ENCODE data around the gene TTC34.

Gene TTC34

GRCh38 chr1:2610036-2610959, 191.2 kb downstream of the TTC34 start:
- peaks cover 8% of the 10 kb centered on the region for H3K27me3 ChIP-seq (ENCODE audit: insufficient read depth, low read length)
- no peaks in the 10 kb centered on the region for H3K36me3 ChIP-seq (ENCODE audit: insufficient read depth, low read length)
- no peak overlapping the region for H3K4me3 ChIP-seq (ENCODE audit: low read length)
- H3K4me1 ChIP-seq (ENCODE audit: insufficient read depth, low read length), result peaks cover 2% of the 10 kb centered on the region
- no peak overlapping the region for H2AFZ ChIP-seq (ENCODE audit: low read depth, low read length)
- peaks cover 2% of the 10 kb centered on the region for H3K9me3 ChIP-seq (ENCODE audit: low read length)

- Histone ChIP-seq H3K27me3 (ENCODE audit: insufficient read depth, low read length) (peaks cover 12% of the 10 kb centered on the region), H3K4me1 (ENCODE audit: insufficient read depth, low read length) (peaks cover 2% of the 10 kb centered on the region), H2AFZ (ENCODE audit: low read depth, low read length) (no peak overlapping the region), H3K36me3 (ENCODE audit: insufficient read depth, low read length) (no peaks in the 10 kb centered on the region), H3K9me3 (ENCODE audit: low read length) (peaks cover 2% of the 10 kb centered on the region), H3K4me3 (ENCODE audit: low read length) (no peak overlapping the region)
Measured at GRCh38 chr1:2609319-2610035, 192.0 kb downstream of the TTC34 start.

GRCh38 chr1:2607641-2608091, 193.8 kb downstream of the TTC34 start:
- Histone ChIP-seq H3K27me3 (ENCODE audit: insufficient read depth, low read length) (peaks cover 22% of the 10 kb centered on the region), H3K9me3 (ENCODE audit: low read length) (no peaks in the 10 kb centered on the region), H3K4me1 (ENCODE audit: insufficient read depth, low read length) (peaks cover 2% of the 10 kb centered on the region), H3K36me3 (ENCODE audit: insufficient read depth, low read length) (no peaks in the 10 kb centered on the region), H2AFZ (ENCODE audit: low read depth, low read length) (no peak overlapping the region), H3K4me3 (ENCODE audit: low read length) (no peak overlapping the region)

GRCh38 chr1:2606881-2607621, 194.4 kb downstream of the TTC34 start:
- no peak overlapping the region for H3K4me3 ChIP-seq (ENCODE audit: low read length)
- H2AFZ ChIP-seq (ENCODE audit: low read depth, low read length), result no peak overlapping the region
- no peaks in the 10 kb centered on the region for H3K36me3 ChIP-seq (ENCODE audit: insufficient read depth, low read length)
- no peaks in the 10 kb centered on the region for H3K9me3 ChIP-seq (ENCODE audit: low read length)
- H3K27me3 ChIP-seq (ENCODE audit: insufficient read depth, low read length), result peaks cover 24% of the 10 kb centered on the region
- peaks cover 2% of the 10 kb centered on the region for H3K4me1 ChIP-seq (ENCODE audit: insufficient read depth, low read length)

- peaks cover 2% of the 10 kb centered on the region for H3K4me1 ChIP-seq (ENCODE audit: insufficient read depth, low read length)
- H3K36me3 ChIP-seq (ENCODE audit: insufficient read depth, low read length), result no peaks in the 10 kb centered on the region
- H3K9me3 ChIP-seq (ENCODE audit: low read length), result no peaks in the 10 kb centered on the region
- peaks cover 29% of the 10 kb centered on the region for H3K27me3 ChIP-seq (ENCODE audit: insufficient read depth, low read length)
- no peak overlapping the region for H3K4me3 ChIP-seq (ENCODE audit: low read length)
- no peak overlapping the region for H2AFZ ChIP-seq (ENCODE audit: low read depth, low read length)
Measured at GRCh38 chr1:2606396-2606880, 195.1 kb downstream of the TTC34 start.

GRCh38 chr1:2605509-2606395, 195.7 kb downstream of the TTC34 start:
- Histone ChIP-seq H3K9me3 (ENCODE audit: low read length) (no peaks in the 10 kb centered on the region), H3K4me3 (ENCODE audit: low read length) (no peak overlapping the region), H2AFZ (ENCODE audit: low read depth, low read length) (no peak overlapping the region), H3K4me1 (ENCODE audit: insufficient read depth, low read length) (peaks cover 2% of the 10 kb centered on the region), H3K27me3 (ENCODE audit: insufficient read depth, low read length) (peaks cover 29% of the 10 kb centered on the region), H3K36me3 (ENCODE audit: insufficient read depth, low read length) (no peaks in the 10 kb centered on the region)

- no peak overlapping the region for H2AFZ ChIP-seq (ENCODE audit: low read depth, low read length)
- no peaks in the 10 kb centered on the region for H3K36me3 ChIP-seq (ENCODE audit: insufficient read depth, low read length)
- no peaks in the 10 kb centered on the region for H3K9me3 ChIP-seq (ENCODE audit: low read length)
- H3K27me3 ChIP-seq (ENCODE audit: insufficient read depth, low read length), result peaks cover 29% of the 10 kb centered on the region
- no peak overlapping the region for H3K4me3 ChIP-seq (ENCODE audit: low read length)
- H3K4me1 ChIP-seq (ENCODE audit: insufficient read depth, low read length), result peaks cover 2% of the 10 kb centered on the region
Measured at GRCh38 chr1:2604844-2605508, 196.5 kb downstream of the TTC34 start.

GRCh38 chr1:2604156-2604843, 197.2 kb downstream of the TTC34 start:
- no peaks in the 10 kb centered on the region for H3K9me3 ChIP-seq (ENCODE audit: low read length)
- no peak overlapping the region for H2AFZ ChIP-seq (ENCODE audit: low read depth, low read length)
- no peak overlapping the region for H3K4me3 ChIP-seq (ENCODE audit: low read length)
- H3K27me3 ChIP-seq (ENCODE audit: insufficient read depth, low read length), result peaks cover 24% of the 10 kb centered on the region
- H3K4me1 ChIP-seq (ENCODE audit: insufficient read depth, low read length), result peaks cover 2% of the 10 kb centered on the region
- H3K36me3 ChIP-seq (ENCODE audit: insufficient read depth, low read length), result no peaks in the 10 kb centered on the region

- Histone ChIP-seq H3K27me3 (ENCODE audit: insufficient read depth, low read length) (peaks cover 24% of the 10 kb centered on the region), H3K9me3 (ENCODE audit: low read length) (no peaks in the 10 kb centered on the region), H3K4me3 (ENCODE audit: low read length) (no peak overlapping the region), H2AFZ (ENCODE audit: low read depth, low read length) (no peak overlapping the region), H3K36me3 (ENCODE audit: insufficient read depth, low read length) (no peaks in the 10 kb centered on the region), H3K4me1 (ENCODE audit: insufficient read depth, low read length) (peaks cover 2% of the 10 kb centered on the region)
Measured at GRCh38 chr1:2603521-2604155, 197.9 kb downstream of the TTC34 start.

GRCh38 chr1:2602866-2603520, 198.5 kb downstream of the TTC34 start:
- Histone ChIP-seq H3K27me3 (ENCODE audit: insufficient read depth, low read length) (peaks cover 30% of the 10 kb centered on the region), H2AFZ (ENCODE audit: low read depth, low read length) (no peak overlapping the region), H3K4me3 (ENCODE audit: low read length) (no peak overlapping the region), H3K4me1 (ENCODE audit: insufficient read depth, low read length) (peaks cover 2% of the 10 kb centered on the region), H3K9me3 (ENCODE audit: low read length) (peaks cover 6% of the 10 kb centered on the region), H3K36me3 (ENCODE audit: insufficient read depth, low read length) (no peaks in the 10 kb centered on the region)

Measured in neuron (in vitro differentiated cells).